GM12878 (cell line): ENCODE results near the gene TBC1D1. TPM values are rescaled to one million over a fixed set of nuclear protein-coding genes. Genes with fewer than 3 reads are reported as not detected.

Experiments used
- ATAC-seq: fragments of 200-7000 bp; cut with Tn5 transposase; 3 replicates; pipeline ENCODE4 v1.9.1; 2020; ENCODE audit warnings: mild to moderate bottlenecking, moderate library complexity
- BruUV-seq: library from RNA; stranded (reverse); fragments of 400-500 nt; replicated peaks from 2 replicates; lab custom pipeline; 2021; lab: Mats Ljungman, UMichigan
- CTCF ChIA-PET: fragments of 300-600 bp; sonication (Branson Sonifier 250); formaldehyde crosslinking; extraction: SDS; loops from one replicate; lab custom pipeline; 2021; ENCODE audit warnings: inconsistent platforms; lab: Yijun Ruan, JAX
- POLR2A ChIA-PET: fragments of 350-600 bp; formaldehyde crosslinking; extraction: SDS; loops from one replicate; lab custom pipeline; 2021; ENCODE audit warnings: inconsistent platforms; lab: Charles Lee
- RAD21 ChIA-PET: fragments of 300-600 bp; sonication (Branson Sonifier 250); formaldehyde crosslinking; loops from one replicate; lab custom pipeline; 2023; ENCODE audit warnings: antibody characterized with exemption; ENCODE audit not compliant: unreplicated experiment; lab: Charles Lee
- SMC1A ChIA-PET: fragments of 300-600 bp; sonication (Branson Sonifier 250); formaldehyde crosslinking; loops from one replicate; lab custom pipeline; 2023; ENCODE audit not compliant: unreplicated experiment, uncharacterized antibody; lab: Charles Lee
- DNase-seq: peaks from one replicate; pipeline ENCODE4 v3.0.0-alpha.2; 2011; ENCODE audit warnings: low read depth, low spot score
- FAIRE-seq: peaks from 3 replicates; lab custom pipeline; 2011; peaks lifted over from hg19 to GRCh38; lab: Jason Lieb, UNC
- H2AFZ ChIP-seq: 2 replicates; pipeline ENCODE4 v1.6.0; 2011; ENCODE audit warnings: low read depth, low read length, control low read depth; ENCODE audit not compliant: control insufficient read depth
- H3K27ac ChIP-seq: 2 replicates; pipeline ENCODE4 v1.5.1; 2011; ENCODE audit warnings: control low read depth; ENCODE audit not compliant: control insufficient read depth, insufficient read depth
- H3K27me3 ChIP-seq, 2 experiments: replicated peaks in 1 of 2; 2 replicates each; pipeline versions ENCODE4 v1.6.0 to v1.6.1; 2011; ENCODE audit warnings: low read length in 1 of 2; ENCODE audit not compliant: control insufficient read depth in 2 of 2, insufficient read depth in 2 of 2
- H3K36me3 ChIP-seq, 2 experiments: 2 replicates each; pipeline ENCODE4 v1.5.1; 2011; ENCODE audit warnings: low read length in 1 of 2; ENCODE audit not compliant: control insufficient read depth in 2 of 2, insufficient read depth in 2 of 2
- H3K4me1 ChIP-seq: 2 replicates; pipeline ENCODE4 v1.6.1; 2011; ENCODE audit warnings: mild to moderate bottlenecking, low read length, moderate library complexity, mixed read lengths; ENCODE audit not compliant: control insufficient read depth, insufficient read depth
- H3K4me2 ChIP-seq: 2 replicates; pipeline ENCODE4 v1.6.0; 2011; ENCODE audit warnings: control low read depth; ENCODE audit not compliant: control insufficient read depth, insufficient read depth
- H3K4me3 ChIP-seq: fragments of 200-600 bp; sonication (generic); 2 replicates; pipeline ENCODE4 v1.5.1; 2016
- H3K79me2 ChIP-seq: 2 replicates; pipeline ENCODE4 v1.6.0; 2011; ENCODE audit warnings: low read length; ENCODE audit not compliant: control insufficient read depth, insufficient read depth
- H3K9ac ChIP-seq: 2 replicates; pipeline ENCODE4 v1.8.0; 2011; ENCODE audit warnings: low read length, control low read depth, mixed read lengths; ENCODE audit not compliant: control insufficient read depth, insufficient read depth
- H3K9me3 ChIP-seq: replicated peaks from 3 replicates; pipeline ENCODE4 v1.5.1; 2011; ENCODE audit warnings: mild to moderate bottlenecking, low read length; ENCODE audit not compliant: control insufficient read depth, insufficient read depth
- H4K20me1 ChIP-seq: 2 replicates; pipeline ENCODE4 v1.6.0; 2011; ENCODE audit not compliant: control insufficient read depth, insufficient read depth
- BRCA1 ChIP-seq: IDR thresholded peaks from 2 replicates; pipeline ENCODE4 v1.6.1; 2011; ENCODE audit warnings: low read depth, low read length, improper control_type of control experiment
- ESRRA ChIP-seq: IDR thresholded peaks from 2 replicates; pipeline ENCODE4 v1.6.1; 2012; ENCODE audit warnings: mild to moderate bottlenecking, low read length, improper control_type of control experiment
- MEF2A ChIP-seq: IDR thresholded peaks from 2 replicates; pipeline ENCODE4 v1.6.1; 2011; ENCODE audit warnings: low read depth, mild to moderate bottlenecking, low read length, moderate library complexity; ENCODE audit not compliant: insufficient read depth
- RAD21 ChIP-seq: IDR thresholded peaks from 2 replicates; pipeline ENCODE4 v1.6.1; 2011; ENCODE audit warnings: mild to moderate bottlenecking, low read depth, low read length, moderate library complexity; ENCODE audit not compliant: insufficient read depth
- TAF1 ChIP-seq: IDR thresholded peaks from 2 replicates; pipeline ENCODE4 v1.6.1; 2011; ENCODE audit warnings: mild to moderate bottlenecking, low read depth, low read length, borderline replicate concordance
- TBL1XR1 ChIP-seq: IDR thresholded peaks from 2 replicates; pipeline ENCODE4 v1.6.1; 2012; ENCODE audit warnings: low read depth, low read length, improper control_type of control experiment
- WGBS: methylation state at CpG from one replicate; pipeline ENCODE4 v1.1.6; 2016; ENCODE audit warnings: low lambda C conversion rate; ENCODE audit not compliant: insufficient replicate concordance, insufficient coverage; ENCODE audit errors: missing lambda C conversion rate; 5-methylcytosine and 5-hydroxymethylcytosine counted together
- in situ Hi-C: fragments of 300-500 bp; cut with MboI; formaldehyde crosslinking; loops from 9 replicates; pipeline ENCODE4 v1.14.3; 2018; ENCODE audit warnings: mixed read lengths
- intact Hi-C: fragments of 100-400 bp; cut with micrococcal nuclease; formaldehyde crosslinking; loops from one replicate; pipeline ENCODE4 v1.14.2; 2022; ENCODE audit not compliant: unreplicated experiment
- polyA plus RNA-seq, 11 experiments: library from polyadenylated mRNA; depleted of rRNA in 4 of 11; unstranded in 6 of 11; stranded (reverse) in 5 of 11; fragments of >200 nt; fragmentation: Nextera tagmentation in 4 of 11; fragmentation: Illumina TruSeq in 1 of 11; extraction: Ambion mirVana in 4 of 11; extraction: Trizol in 1 of 11; gene quantifications; 1 replicate in 1 of 11; 2 replicates in 10 of 11; pipeline versions ENCODE4 v1.2.1 to v1.2.3, GENCODE V29; 2011 to 2016; ENCODE audit warnings: inconsistent platforms in 2 of 11, missing spikeins in 2 of 11, low read depth in 1 of 11
- total RNA-seq, 4 experiments: library from RNA; depleted of rRNA in 3 of 4; stranded (reverse); fragments of >200 nt in 3 of 4; fragmentation: Illumina TruSeq in 1 of 4; extraction: Trizol in 1 of 4; gene quantifications; 2 replicates each; pipeline versions ENCODE4 v1.2.1 to v1.2.3, GENCODE V29; 2013 to 2021
- TF ChIP-seq, protein P1 (sequence below): fragments of 450-650 bp; IDR thresholded peaks from 2 replicates; pipeline ENCODE4 v1.6.1; 2017; ENCODE audit warnings: mild to moderate bottlenecking
- TF ChIP-seq, protein P2 (sequence below): fragments of 450-650 bp; IDR thresholded peaks from 2 replicates; pipeline ENCODE4 v1.6.1; 2017; ENCODE audit warnings: low read depth, mild to moderate bottlenecking, moderate library complexity
- TF ChIP-seq, protein P3 (sequence below): fragments of 450-650 bp; IDR thresholded peaks from 2 replicates; pipeline ENCODE4 v1.6.1; 2017; ENCODE audit warnings: mild to moderate bottlenecking, moderate library complexity
- TF ChIP-seq, protein P4 (sequence below): fragments of 450-650 bp; formaldehyde crosslinking; IDR thresholded peaks from 2 replicates; pipeline ENCODE4 v1.4.0; 2020; ENCODE audit warnings: mild to moderate bottlenecking, moderate library complexity

Gene TBC1D1
- total and polyA plus RNA-seq, 10 of the 15 experiments (the other 5 are each of a cell fraction or from before 2014, with no cell fraction given): 5.3 to 102 (median 57.8) TPM

GRCh38 chr4:38003628-38004027 lies 112.7 kb downstream of the TBC1D1 start (continued):
- TF ChIP-seq, protein P1, sequence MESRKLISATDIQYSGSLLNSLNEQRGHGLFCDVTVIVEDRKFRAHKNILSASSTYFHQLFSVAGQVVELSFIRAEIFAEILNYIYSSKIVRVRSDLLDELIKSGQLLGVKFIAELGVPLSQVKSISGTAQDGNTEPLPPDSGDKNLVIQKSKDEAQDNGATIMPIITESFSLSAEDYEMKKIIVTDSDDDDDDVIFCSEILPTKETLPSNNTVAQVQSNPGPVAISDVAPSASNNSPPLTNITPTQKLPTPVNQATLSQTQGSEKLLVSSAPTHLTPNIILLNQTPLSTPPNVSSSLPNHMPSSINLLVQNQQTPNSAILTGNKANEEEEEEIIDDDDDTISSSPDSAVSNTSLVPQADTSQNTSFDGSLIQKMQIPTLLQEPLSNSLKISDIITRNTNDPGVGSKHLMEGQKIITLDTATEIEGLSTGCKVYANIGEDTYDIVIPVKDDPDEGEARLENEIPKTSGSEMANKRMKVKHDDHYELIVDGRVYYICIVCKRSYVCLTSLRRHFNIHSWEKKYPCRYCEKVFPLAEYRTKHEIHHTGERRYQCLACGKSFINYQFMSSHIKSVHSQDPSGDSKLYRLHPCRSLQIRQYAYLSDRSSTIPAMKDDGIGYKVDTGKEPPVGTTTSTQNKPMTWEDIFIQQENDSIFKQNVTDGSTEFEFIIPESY: no peak

- no peaks in the 10 kb centered on the region for H3K27me3 ChIP-seq
- no peaks in the 10 kb centered on the region; the same call in none of the 2 replicates for H3K79me2 ChIP-seq
- 82% methylated on average over 3 of the region's 3 CpGs for WGBS
- DNase-seq (no peak), ATAC-seq (no peak), FAIRE-seq (no peak)
- H3K4me3 ChIP-seq: no peak overlapping the region
- no TSS peak for BruUV-seq
- no peaks in the 10 kb centered on the region for H4K20me1 ChIP-seq
- H3K9me3 ChIP-seq: no peaks in the 10 kb centered on the region
- no peak overlapping the region for H2AFZ ChIP-seq
- 0 out of 4 replicates have a peak, but pooled peaks cover 0 to 3% of the 10 kb centered on the region in 2 experiments for H3K36me3 ChIP-seq
- in situ Hi-C loops: no loop called here
- no peaks in the 10 kb centered on the region; the same call in 1 of the 2 replicates for H3K4me1 ChIP-seq
- ChIA-PET SMC1A (interaction anchor here (0.5 to 1.7 kb wide), 6 partner anchors 17 to 971 kb away, joined by 3 to 4 read pairs (median 3); no protein-coding TSS in a partner anchor), RAD21 (interaction anchor here (1.1 to 1.6 kb wide), 2 partner anchors 27 to 31 kb away, joined by 3 to 6 read pairs; no protein-coding TSS in a partner anchor), POLR2A (interaction anchor here (1.1 kb wide), 1 partner anchor 178 kb away, joined by 3 read pairs; the partner anchor contains the start of gene PGM2), CTCF (interaction anchor here (0.6 to 1.1 kb wide), 6 partner anchors 13 to 737 kb away, joined by 3 read pairs; no protein-coding TSS in a partner anchor)
- no peak overlapping the region for H3K9ac ChIP-seq
- intact Hi-C loops: no loop called here
- H3K4me2 ChIP-seq: no peak overlapping the region
- no peak overlapping the region for H3K27ac ChIP-seq
- TF ChIP-seq BRCA1: no peak
- TF ChIP-seq ESRRA: no peak
- TF ChIP-seq RAD21: no peak
- TF ChIP-seq, protein P2, sequence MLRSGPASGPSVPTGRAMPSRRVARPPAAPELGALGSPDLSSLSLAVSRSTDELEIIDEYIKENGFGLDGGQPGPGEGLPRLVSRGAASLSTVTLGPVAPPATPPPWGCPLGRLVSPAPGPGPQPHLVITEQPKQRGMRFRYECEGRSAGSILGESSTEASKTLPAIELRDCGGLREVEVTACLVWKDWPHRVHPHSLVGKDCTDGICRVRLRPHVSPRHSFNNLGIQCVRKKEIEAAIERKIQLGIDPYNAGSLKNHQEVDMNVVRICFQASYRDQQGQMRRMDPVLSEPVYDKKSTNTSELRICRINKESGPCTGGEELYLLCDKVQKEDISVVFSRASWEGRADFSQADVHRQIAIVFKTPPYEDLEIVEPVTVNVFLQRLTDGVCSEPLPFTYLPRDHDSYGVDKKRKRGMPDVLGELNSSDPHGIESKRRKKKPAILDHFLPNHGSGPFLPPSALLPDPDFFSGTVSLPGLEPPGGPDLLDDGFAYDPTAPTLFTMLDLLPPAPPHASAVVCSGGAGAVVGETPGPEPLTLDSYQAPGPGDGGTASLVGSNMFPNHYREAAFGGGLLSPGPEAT: no peak
- TF ChIP-seq TBL1XR1: no peak
- TF ChIP-seq, protein P3, sequence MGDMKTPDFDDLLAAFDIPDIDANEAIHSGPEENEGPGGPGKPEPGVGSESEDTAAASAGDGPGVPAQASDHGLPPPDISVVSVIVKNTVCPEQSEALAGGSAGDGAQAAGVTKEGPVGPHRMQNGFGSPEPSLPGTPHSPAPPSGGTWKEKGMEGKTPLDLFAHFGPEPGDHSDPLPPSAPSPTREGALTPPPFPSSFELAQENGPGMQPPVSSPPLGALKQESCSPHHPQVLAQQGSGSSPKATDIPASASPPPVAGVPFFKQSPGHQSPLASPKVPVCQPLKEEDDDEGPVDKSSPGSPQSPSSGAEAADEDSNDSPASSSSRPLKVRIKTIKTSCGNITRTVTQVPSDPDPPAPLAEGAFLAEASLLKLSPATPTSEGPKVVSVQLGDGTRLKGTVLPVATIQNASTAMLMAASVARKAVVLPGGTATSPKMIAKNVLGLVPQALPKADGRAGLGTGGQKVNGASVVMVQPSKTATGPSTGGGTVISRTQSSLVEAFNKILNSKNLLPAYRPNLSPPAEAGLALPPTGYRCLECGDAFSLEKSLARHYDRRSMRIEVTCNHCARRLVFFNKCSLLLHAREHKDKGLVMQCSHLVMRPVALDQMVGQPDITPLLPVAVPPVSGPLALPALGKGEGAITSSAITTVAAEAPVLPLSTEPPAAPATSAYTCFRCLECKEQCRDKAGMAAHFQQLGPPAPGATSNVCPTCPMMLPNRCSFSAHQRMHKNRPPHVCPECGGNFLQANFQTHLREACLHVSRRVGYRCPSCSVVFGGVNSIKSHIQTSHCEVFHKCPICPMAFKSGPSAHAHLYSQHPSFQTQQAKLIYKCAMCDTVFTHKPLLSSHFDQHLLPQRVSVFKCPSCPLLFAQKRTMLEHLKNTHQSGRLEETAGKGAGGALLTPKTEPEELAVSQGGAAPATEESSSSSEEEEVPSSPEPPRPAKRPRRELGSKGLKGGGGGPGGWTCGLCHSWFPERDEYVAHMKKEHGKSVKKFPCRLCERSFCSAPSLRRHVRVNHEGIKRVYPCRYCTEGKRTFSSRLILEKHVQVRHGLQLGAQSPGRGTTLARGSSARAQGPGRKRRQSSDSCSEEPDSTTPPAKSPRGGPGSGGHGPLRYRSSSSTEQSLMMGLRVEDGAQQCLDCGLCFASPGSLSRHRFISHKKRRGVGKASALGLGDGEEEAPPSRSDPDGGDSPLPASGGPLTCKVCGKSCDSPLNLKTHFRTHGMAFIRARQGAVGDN: no peak
- TF ChIP-seq TAF1: no peak
- no peak for TF ChIP-seq MEF2A
- TF ChIP-seq, protein P4, sequence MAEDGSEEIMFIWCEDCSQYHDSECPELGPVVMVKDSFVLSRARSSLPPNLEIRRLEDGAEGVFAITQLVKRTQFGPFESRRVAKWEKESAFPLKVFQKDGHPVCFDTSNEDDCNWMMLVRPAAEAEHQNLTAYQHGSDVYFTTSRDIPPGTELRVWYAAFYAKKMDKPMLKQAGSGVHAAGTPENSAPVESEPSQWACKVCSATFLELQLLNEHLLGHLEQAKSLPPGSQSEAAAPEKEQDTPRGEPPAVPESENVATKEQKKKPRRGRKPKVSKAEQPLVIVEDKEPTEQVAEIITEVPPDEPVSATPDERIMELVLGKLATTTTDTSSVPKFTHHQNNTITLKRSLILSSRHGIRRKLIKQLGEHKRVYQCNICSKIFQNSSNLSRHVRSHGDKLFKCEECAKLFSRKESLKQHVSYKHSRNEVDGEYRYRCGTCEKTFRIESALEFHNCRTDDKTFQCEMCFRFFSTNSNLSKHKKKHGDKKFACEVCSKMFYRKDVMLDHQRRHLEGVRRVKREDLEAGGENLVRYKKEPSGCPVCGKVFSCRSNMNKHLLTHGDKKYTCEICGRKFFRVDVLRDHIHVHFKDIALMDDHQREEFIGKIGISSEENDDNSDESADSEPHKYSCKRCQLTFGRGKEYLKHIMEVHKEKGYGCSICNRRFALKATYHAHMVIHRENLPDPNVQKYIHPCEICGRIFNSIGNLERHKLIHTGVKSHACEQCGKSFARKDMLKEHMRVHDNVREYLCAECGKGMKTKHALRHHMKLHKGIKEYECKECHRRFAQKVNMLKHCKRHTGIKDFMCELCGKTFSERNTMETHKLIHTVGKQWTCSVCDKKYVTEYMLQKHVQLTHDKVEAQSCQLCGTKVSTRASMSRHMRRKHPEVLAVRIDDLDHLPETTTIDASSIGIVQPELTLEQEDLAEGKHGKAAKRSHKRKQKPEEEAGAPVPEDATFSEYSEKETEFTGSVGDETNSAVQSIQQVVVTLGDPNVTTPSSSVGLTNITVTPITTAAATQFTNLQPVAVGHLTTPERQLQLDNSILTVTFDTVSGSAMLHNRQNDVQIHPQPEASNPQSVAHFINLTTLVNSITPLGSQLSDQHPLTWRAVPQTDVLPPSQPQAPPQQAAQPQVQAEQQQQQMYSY (CRISPR knock-in tag): no peak
Measured at GRCh38 chr4:38004062-38004461, 113.2 kb downstream of the TBC1D1 start.
